HT1080 (cell line): Measurements from ENCODE around the gene FAM53B. TPM values are rescaled to one million over a fixed set of nuclear protein-coding genes. Genes with fewer than 3 reads are reported as not detected.

Experiments
- DNase-seq: peaks from one replicate; pipeline ENCODE4 v3.0.0-alpha.2; 2015; ENCODE audit warnings: low read depth
- total RNA-seq: library from RNA; depleted of rRNA; stranded (reverse); fragments of >200 nt; shearing (Covaris generic); gene quantifications from 2 replicates; pipeline ENCODE4 v1.2.3, GENCODE V29; 2014

FAM53B gene
- total RNA-seq, 1 experiment from 2014 or later = 17.6 TPM

DNA sequence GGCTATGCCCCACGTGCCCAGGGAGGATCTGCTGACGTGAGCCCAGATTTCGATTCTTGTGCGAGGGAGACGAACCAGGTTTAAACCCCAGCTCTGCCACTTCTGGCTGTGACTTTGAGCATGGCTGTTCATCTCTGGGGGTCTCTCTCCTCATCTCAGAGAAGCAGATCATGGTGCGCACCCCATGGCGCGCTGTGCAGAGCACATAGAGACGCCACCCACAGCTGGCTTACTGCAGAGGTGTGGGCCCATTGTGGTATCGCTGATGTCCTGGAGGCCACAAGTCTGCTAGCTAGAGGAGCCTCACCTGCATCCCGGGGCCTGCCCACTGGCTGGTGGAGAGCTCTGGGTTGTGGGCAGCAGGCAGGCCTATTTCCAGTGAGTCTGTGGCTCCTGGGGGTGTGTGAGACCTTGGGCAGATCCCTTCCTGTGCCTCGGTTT lies 142.0 kb downstream of the FAM53B start:
- no peak for DNase-seq

DNA sequence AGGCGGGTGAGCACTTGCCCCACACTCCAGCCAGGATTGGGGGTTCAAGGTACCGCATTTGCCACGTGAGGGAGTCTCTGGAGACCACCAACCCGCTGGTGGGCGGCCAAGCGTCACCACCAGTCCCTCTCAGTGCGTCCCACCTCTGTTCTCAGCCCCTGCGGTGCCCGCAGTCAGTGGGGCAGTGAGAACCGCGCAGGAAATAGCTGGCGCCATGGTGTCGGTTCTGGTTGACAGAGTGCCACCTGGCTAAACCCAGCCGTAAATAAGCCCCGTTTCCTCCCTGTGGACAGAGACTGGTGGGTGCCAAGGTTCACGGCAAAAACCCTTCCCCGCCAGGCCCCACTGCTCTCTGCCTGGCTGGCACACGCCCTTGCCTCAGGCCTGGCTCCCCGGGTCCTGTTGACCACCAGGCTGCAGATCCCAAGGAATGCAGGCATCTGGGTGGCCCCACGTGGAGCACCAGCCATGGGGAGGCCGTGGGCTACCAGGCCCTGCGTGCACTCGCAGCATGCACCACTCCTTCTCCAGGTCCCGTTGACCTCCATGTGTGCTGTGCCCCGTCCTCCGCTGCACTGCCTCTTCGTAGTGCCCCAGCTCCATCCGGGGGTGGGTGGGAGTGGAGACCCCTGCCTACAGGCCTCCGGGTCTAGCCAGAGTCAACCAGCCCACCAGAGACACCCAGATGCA lies 142.6 kb downstream of the FAM53B start:
- no peak for DNase-seq

GRCh38 chr10:124601016-124601415 lies 143.2 kb downstream of the FAM53B start:
- no peak for DNase-seq

- no peak for DNase-seq
Measured at GRCh38 chr10:124600051-124600880, 143.9 kb downstream of the FAM53B start.

GRCh38 chr10:124599588-124600050 lies 144.6 kb downstream of the FAM53B start:
- DNase-seq = no peak

GRCh38 chr10:124598773-124599587 lies 145.2 kb downstream of the FAM53B start:
- DNase-seq = no peak

DNA sequence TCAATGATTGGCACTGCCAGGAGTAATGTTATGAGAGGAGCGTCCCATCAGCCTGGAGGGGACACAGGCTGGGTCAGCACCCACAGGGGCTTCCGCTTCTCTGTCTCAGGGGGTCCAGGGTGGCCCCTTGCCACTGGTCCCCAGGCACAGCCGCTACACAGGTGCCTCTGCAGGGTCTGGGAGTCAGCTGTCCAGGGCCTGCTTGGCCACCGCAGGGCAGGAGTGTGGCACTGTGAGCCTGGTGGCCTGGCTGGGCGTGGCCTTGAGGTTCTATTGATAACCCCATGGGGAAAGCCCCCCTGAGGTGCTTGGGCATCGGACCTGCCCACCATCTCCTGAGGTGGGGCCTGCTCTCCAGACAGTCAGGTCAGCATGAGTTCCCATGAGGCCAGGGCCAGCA lies 146.0 kb downstream of the FAM53B start:
- DNase-seq = no peak

DNA sequence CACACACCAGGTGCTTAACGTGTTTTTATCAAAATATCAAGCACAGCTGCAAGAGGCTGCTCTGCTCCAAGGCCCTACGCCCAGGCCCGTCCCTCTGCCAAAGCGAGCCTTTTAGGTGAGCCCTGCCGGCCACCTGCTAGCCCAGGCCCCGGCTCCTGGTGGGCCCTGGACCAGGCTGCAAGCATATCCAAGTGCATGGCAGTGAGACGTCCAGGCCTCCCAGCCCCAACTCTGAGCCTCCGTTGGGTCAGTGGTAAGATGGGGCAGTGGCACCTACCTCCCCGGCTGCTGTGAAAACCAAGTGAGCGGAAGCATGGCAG lies 146.4 kb downstream of the FAM53B start:
- no peak for DNase-seq

DNA sequence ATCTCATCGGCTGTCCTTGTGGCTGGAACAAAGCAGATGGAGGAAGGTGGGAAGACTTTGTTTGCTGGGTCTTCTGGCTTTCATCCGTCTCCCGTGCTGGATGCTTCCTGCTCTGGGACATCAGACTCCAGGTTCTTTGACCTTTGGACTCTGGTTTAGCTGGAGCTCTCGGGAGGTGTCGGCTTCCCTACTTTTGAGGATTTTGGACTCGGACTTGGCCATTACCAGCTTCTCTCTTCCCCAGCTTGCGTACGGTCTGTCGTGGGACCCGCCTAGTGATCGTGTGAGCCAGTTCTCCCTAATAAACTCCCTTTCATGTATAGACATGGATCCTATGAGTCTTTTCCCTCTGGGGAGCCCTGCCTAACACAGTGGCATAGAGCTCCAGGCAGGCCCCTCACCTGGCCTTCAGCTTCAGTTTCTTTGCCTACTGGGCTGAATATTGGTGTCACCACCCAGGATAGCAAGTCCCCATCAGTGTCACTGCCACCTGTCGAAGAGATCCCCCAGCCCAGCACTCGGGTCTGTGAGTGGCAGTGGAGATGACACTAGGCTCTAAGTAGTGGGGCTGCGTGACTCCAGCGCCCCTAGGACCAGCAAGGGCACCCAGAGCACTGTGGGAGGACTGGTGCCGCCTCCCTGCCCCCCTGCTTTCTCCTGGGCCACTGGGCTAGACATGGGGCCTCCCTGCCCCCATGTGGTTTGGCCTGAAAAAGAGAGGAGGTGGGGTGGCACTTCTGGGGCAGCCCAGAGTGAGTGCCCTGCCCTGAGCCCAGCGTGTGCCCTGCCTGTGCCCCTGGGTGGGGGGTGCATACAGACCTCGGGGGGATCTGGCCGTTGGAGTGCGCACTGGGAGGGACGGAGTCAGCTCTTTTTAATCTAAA lies 147.0 kb downstream of the FAM53B start:
- DNase-seq = no peak

DNA sequence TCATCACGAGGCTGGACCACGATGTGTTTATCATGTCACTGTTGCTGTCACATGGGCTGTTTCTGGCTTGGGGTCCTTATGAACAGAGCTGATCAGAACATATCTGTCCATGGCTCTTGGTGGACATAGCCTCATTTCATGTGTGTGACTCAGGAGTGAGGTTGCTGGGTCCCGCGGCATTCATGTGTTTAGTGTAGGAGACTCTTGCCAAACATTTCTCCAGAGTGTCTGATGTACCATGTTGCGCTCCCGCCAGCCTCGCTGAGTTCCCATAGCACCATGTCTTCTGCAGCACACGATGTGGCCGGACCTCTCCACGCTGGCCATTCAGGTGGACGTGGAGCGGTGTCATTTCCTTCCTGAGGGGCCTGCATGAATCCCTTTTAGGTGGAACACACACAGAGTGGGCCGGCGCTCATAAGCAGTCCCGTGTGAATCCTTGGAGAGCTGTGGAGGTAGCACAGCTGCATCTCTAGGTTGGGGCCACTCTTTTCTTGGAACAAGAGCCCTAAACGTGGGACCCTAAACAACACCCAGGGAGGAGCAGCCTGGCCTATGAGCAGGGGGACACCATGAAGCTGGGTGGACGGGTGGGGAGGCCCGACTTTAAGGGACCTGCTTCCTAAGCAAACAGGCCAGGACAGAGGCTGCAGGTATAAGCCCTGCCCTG lies 147.9 kb downstream of the FAM53B start:
- no peak for DNase-seq

DNA sequence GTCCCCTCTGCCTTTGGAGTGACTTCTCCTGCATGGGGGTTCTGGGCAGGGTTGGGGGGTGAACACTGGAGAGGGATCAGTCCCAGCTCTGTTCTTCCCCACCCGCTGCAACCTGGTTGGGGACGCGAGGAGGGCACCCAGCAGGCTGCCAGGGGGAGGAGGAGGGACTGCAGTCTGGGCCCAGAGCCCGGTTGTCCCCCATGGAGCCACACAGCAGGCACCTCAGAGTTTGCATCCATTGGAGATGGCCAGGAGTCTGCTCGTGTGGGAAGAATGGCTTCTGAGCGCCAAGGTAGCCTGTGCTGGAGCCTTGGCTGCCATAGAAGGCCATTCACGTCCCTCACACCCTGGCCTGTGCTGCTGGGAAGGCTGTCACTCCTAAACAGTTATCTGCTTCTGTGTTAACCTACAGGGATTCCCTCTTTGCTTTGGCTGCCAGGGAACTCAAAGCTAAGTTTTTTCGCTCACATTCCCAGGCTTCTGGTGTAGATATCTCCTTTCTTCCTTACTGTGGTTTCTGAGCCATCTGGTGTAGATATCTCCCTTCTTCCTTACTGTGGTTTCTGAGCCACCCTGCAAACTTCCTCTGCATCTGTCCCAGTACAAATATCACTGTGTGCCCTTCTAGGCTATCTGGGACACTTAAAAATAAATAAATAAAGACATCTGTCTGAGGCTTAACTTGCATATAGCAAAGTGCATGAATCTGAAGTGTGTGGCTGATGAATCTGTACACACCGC lies 148.9 kb downstream of the FAM53B start:
- DNase-seq = no peak

- peak; percentile 66 for DNase-seq
Measured at GRCh38 chr10:124594240-124594639, 149.9 kb downstream of the FAM53B start.

GRCh38 chr10:124593431-124593985 lies 150.7 kb downstream of the FAM53B start:
- DNase-seq = no peak

DNA sequence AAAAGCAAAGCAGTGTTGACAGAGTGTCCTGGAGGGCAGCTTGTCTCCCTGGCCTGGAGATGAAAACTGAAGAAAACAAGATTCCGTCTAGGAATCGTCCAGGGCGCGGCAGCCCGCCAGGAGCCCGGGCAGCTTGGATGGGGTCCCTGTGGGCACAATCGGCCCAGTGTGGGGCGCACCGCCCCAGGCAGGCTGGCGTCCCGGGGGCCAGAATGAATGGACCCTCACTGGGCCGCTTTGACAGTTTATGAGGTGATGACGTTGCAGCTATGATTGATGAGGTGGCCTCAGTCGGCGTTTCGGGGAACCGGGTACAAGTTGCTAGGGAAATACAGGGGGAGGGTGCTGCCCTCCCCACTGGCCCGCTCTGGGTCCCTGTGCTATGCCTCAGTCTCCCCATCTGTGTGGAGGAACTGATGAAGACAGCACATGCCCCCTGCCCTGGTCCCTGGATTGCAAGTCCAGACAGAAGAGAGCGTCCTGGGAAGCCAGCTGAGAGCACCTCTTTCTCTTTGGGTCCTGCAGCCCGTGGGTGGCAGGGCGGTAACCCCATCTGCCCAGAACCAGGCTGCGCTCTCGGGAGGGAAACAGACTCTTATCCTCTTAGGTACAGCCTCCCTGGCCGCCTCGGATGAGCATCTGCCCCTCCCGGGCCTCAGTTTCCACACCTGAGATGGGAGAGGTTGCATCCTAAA lies 151.3 kb downstream of the FAM53B start:
- DNase-seq = no peak

DNA sequence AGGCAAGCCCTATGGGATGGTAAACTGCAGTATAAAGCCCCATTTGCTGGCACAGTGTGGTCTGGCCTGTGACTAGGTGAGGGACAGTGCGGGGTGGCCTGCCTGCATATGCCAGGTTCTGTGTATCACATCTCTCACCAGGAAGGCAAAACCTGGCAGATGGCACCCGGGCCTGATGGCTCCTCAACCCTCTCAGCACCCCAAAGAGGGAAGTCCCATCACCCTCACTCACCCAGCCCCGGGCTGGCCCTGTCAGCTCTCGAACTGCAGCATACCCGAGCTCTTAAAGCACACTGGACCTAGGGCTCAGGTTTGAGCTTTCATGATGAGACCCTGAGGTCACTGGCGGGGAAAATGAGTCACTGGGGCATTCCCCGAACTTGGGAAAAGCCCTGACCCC lies 152.1 kb downstream of the FAM53B start:
- DNase-seq = no peak

- DNase-seq = no peak
Measured at GRCh38 chr10:124591123-124591495, 153.1 kb downstream of the FAM53B start.

GRCh38 chr10:124590216-124591122 lies 153.7 kb downstream of the FAM53B start:
- no peak for DNase-seq
